ENCODE measurements around the gene CACNA2D2. TPM values are rescaled to one million over a fixed set of nuclear protein-coding genes. Genes with fewer than 3 reads are reported as not detected.
A peak's percentile ranks its signal among the peaks of the same experiment; 100 is the strongest.

Gene CACNA2D2
- total and polyA plus RNA-seq, 2 of the 8 experiments (the other 6 are each of a cell fraction or from before 2014, with no cell fraction given), result 14.1 to 25.0 TPM

DNA sequence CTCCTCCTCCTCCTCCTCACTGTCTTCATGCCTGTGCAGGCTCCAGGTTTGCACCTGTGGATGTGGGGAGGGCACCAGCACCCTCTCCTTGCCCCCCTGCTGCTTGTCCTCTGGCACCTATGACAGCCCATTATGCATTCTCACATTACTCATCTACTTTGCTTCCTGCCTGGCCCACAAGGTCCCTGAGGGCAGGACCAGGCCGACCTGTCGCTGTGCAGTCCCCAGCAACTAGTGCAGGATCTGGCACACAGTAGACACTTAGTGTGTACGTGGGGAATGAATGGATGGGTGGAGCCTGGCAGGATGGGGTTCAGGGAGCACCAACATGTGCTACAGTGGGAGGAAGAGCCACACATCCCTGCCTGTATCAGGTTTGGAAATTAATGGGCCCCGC lies 85.8 kb downstream of the CACNA2D2 start:
- H3K14ac ChIP-seq (ENCODE audit: insufficient read length), result no peak overlapping the region
- no peak overlapping the region for H4K5ac ChIP-seq (ENCODE audit: insufficient read length, low read depth, low read length)
- FAIRE-seq (no peak), DNase-seq (ENCODE audit: low read depth in 1 of 2, low spot score in 2 of 2) (no peak)
- no peak overlapping the region for H2BK20ac ChIP-seq (ENCODE audit: low read length)
- H3K23ac ChIP-seq (ENCODE audit: insufficient read length), result no peak overlapping the region
- no peak overlapping the region for H3K4me3 ChIP-seq (ENCODE audit: extremely low read depth in 1 of 4, insufficient read depth in 2 of 4, low read depth in 3 of 4, low read length in 4 of 4)
- no peak overlapping the region for H2BK15ac ChIP-seq (ENCODE audit: low read length)
- H2BK120ac ChIP-seq (replicated peaks; ENCODE audit: low read depth, low read length), result no peak overlapping the region
- no peak overlapping the region for H3K27ac ChIP-seq (ENCODE audit: low read depth, low read length)
- no peaks in the 10 kb centered on the region for H3K23me2 ChIP-seq (ENCODE audit: low read depth, low read length)
- no peak overlapping the region for H3K4me2 ChIP-seq (ENCODE audit: insufficient read depth in 1 of 2, low read depth in 2 of 2, low read length in 2 of 2)
- H3K27me3 ChIP-seq (replicated peaks in 1 of 4; ENCODE audit: control insufficient read depth in 3 of 4, extremely low read depth in 1 of 4, insufficient read depth in 3 of 4, low read length in 3 of 4), result no peaks in the 10 kb centered on the region
- H3K79me2 ChIP-seq (ENCODE audit: control insufficient read depth in 1 of 2, insufficient read depth in 2 of 2, low read length in 2 of 2), result no peaks in the 10 kb centered on the region
- WGBS, 2 experiments (ENCODE audit: extremely low coverage in 1 of 2, insufficient coverage in 1 of 2, insufficient read length in 1 of 2, insufficient replicate concordance in 2 of 2, low coverage in 1 of 2, low lambda C conversion rate in 2 of 2, missing lambda C conversion rate in 1 of 2), result 87% methylated on average over 4 of the region's 4 CpGs; no CpG with 5 or more reads in 1 of the 2 experiments
- no peak overlapping the region for H2BK5ac ChIP-seq (ENCODE audit: low read depth, low read length)
- no peak overlapping the region for H3K18ac ChIP-seq (ENCODE audit: extremely low read depth, low read length)
- CTCF ChIA-PET (ENCODE audit: partially characterized antibody), result interaction anchor here (0.9 to 8.0 kb wide), 8 partner anchors 10 to 154 kb away, joined by 3 to 63 read pairs (median 10); no protein-coding TSS in a partner anchor
- POLR2A ChIA-PET (ENCODE audit: partially characterized antibody), result no interaction called here
- peaks cover 2 to 4% of the 10 kb centered on the region in 2 experiments for H4K20me1 ChIP-seq (replicated peaks in 1 of 2; ENCODE audit: control insufficient read depth in 1 of 2, insufficient read depth in 2 of 2, low read length in 2 of 2)
- no peak overlapping the region for H2AK5ac ChIP-seq (ENCODE audit: low read depth, low read length)
- no peaks in the 10 kb centered on the region; the same call in 1 of the 2 replicates for H3K79me1 ChIP-seq (ENCODE audit: low read depth, low read length)
- H2BK12ac ChIP-seq (ENCODE audit: low read depth, low read length), result no peak overlapping the region
- no peaks in the 10 kb centered on the region; a peak in 1 of 7 replicates for H3K4me1 ChIP-seq (replicated peaks in 1 of 4; ENCODE audit: control insufficient read depth in 3 of 4, insufficient read depth in 4 of 4, low read length in 3 of 4)
- no peak overlapping the region for H3K56ac ChIP-seq (replicated peaks; ENCODE audit: insufficient read length, low read depth, low read length)
- H2AFZ ChIP-seq (ENCODE audit: low read length), result no peak overlapping the region
- no peak overlapping the region for H3K4ac ChIP-seq (replicated peaks; ENCODE audit: insufficient read length, low read depth, low read length)
- H3K9me3 ChIP-seq (ENCODE audit: insufficient read depth in 2 of 2, low read depth in 1 of 2, low read length in 1 of 2), result no peaks in the 10 kb centered on the region
- H3K36me3 ChIP-seq (ENCODE audit: control insufficient read depth in 2 of 4, insufficient read depth in 4 of 4, low read length in 3 of 4), result no peaks in the 10 kb centered on the region; a peak in 1 of 8 replicates
- H4K91ac ChIP-seq (replicated peaks; ENCODE audit: insufficient read length, low read length), result no peak overlapping the region
- H4K8ac ChIP-seq (ENCODE audit: extremely low read depth, insufficient read depth, low read length), result peak overlapping the region; percentile 80; the same call in 1 of the 2 replicates
- H3K9ac ChIP-seq (replicated peaks in 1 of 4; ENCODE audit: extremely low read depth in 1 of 4, low read depth in 3 of 4, low read length in 3 of 4), result no peak overlapping the region

All from H1 (cell line).